Right lobe of liver (tissue), 6 donors: ENCODE measurements around the gene ZCRB1. TPM values are rescaled to one million over a fixed set of nuclear protein-coding genes. Genes with fewer than 3 reads are reported as not detected.
"Not testable (repeated sequence)": the region's sequence is repeated elsewhere in the genome, so short reads cannot be mapped to it uniquely, and the experiment has no call there.

ENCODE experiments used
- ATAC-seq, 4 donors: fragments of 200-7000 bp; cut with Tn5 transposase; one replicate each; pipeline ENCODE4 v1.9.1; 2020; ENCODE audit warnings: mild to moderate bottlenecking in 4 of 4, moderate library complexity in 4 of 4
- DNase-seq, 3 donors: peaks; one replicate each; pipeline ENCODE4 v3.0.0-alpha.2; 2020
- H3K27ac ChIP-seq, 3 donors: fragments of 200-600 bp; one replicate each; pipeline ENCODE4 v1.8.0; 2022
- H3K27me3 ChIP-seq, 2 donors: fragments of 200-600 bp; one replicate each; pipeline ENCODE4 v1.8.0; 2022
- H3K36me3 ChIP-seq, 4 donors: fragments of 200-600 bp; sonication (generic) in 1 of 4; one replicate each; pipeline versions ENCODE4 v1.5.1 to v1.8.0; 2017 to 2022; ENCODE audit warnings: control low read depth in 1 of 4
- H3K4me1 ChIP-seq, 4 donors: fragments of 200-600 bp; sonication (generic) in 1 of 4; one replicate each; pipeline versions ENCODE4 v1.5.1 to v1.8.0; 2017 to 2022; ENCODE audit warnings: control low read depth in 1 of 4
- H3K4me3 ChIP-seq, 3 donors: fragments of 200-600 bp; one replicate each; pipeline ENCODE4 v1.8.0; 2022
- H3K9me3 ChIP-seq, 4 donors: fragments of 200-600 bp; sonication (generic) in 1 of 4; one replicate each; pipeline versions ENCODE4 v1.5.1 to v1.8.0; 2017 to 2022; ENCODE audit warnings: control low read depth in 1 of 4
- POLR2A ChIP-seq: fragments of 450-650 bp; IDR thresholded peaks from one replicate; pipeline ENCODE4 v1.6.1; 2017; ENCODE audit warnings: antibody characterized with exemption, mild to moderate bottlenecking
- WGBS: methylation state at CpG from one replicate; pipeline ENCODE4 v1.1.6; 2018; ENCODE audit warnings: low coverage, low lambda C conversion rate; ENCODE audit not compliant: insufficient coverage; ENCODE audit errors: missing lambda C conversion rate; 5-methylcytosine and 5-hydroxymethylcytosine counted together
- intact Hi-C, 2 donors: fragments of 100-400 bp; cut with DNase I; formaldehyde crosslinking; loops; one replicate each; pipeline versions ENCODE4 v1.11.2 to v1.14.1; 2022
- total RNA-seq, 6 experiments: library from RNA; depleted of rRNA in 2 of 6; stranded (reverse); fragments of >200 nt in 2 of 6; fragmentation: NEBNext Ultra II Directional in 3 of 6; extraction: Animal tissue kit (Norgen Biotek cat#: 25700) in 3 of 6; gene quantifications; one replicate each; pipeline versions ENCODE4 v1.1.0 to v1.2.4, GENCODE V29; 2016 to 2023
- TF ChIP-seq, protein P1 (sequence below), 4 donors: fragments of 200-600 bp in 3 of 4; fragments of 450-650 bp in 1 of 4; IDR thresholded peaks; one replicate each; pipeline versions ENCODE4 v1.5.1 to v1.8.0; 2016 to 2022; ENCODE audit warnings: antibody characterized with exemption in 4 of 4, mild to moderate bottlenecking in 2 of 4
- donor health status: DM: no; HTN: yes; CAD: no.
- donor health status: DM: no; HTN: no; CAD: no.
- donor health status: DM: no; HTN: no; CAD: no.
- donor health status: DM: no; HTN: yes; CAD: no.
- donor health status: DM: no; HTN: yes; CAD: no.

The ZCRB1 gene
- total RNA-seq, 6 experiments from 2014 or later = 22.9 to 35.3 (median 23.5) TPM

DNA sequence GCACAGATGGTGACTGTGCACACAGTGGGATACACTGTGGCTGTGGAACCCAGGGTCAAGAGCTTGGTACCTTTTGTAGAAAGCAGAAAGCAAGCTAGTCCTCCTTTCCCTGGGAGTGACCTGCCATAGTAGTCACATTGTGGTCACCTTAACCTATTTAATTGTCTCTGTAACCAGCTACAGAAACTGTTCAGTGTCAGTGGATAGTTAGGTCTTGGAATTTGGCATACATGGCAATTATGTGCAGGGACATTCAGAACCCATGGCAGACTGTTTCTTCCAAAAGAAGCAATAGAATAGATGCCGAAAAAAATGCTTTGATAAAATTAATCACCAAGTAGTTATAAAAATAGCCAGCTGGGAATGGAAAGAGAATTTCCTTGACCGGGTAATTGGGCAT lies 30.4 kb upstream of the ZCRB1 start:
- Histone ChIP-seq H3K36me3 (no peaks in the 10 kb centered on the region), H3K9me3 (no peaks in the 10 kb centered on the region), H3K4me3 (no peak overlapping the region), H3K27ac (no peak overlapping the region), H3K27me3 (no peaks in the 10 kb centered on the region), H3K4me1 (no peaks in the 10 kb centered on the region)
- intact Hi-C loops = no loop called here
- ATAC-seq (no peak), DNase-seq (no peak)
- WGBS = 94% methylated on average over 2 of the region's 2 CpGs
- TF ChIP-seq, protein P1, sequence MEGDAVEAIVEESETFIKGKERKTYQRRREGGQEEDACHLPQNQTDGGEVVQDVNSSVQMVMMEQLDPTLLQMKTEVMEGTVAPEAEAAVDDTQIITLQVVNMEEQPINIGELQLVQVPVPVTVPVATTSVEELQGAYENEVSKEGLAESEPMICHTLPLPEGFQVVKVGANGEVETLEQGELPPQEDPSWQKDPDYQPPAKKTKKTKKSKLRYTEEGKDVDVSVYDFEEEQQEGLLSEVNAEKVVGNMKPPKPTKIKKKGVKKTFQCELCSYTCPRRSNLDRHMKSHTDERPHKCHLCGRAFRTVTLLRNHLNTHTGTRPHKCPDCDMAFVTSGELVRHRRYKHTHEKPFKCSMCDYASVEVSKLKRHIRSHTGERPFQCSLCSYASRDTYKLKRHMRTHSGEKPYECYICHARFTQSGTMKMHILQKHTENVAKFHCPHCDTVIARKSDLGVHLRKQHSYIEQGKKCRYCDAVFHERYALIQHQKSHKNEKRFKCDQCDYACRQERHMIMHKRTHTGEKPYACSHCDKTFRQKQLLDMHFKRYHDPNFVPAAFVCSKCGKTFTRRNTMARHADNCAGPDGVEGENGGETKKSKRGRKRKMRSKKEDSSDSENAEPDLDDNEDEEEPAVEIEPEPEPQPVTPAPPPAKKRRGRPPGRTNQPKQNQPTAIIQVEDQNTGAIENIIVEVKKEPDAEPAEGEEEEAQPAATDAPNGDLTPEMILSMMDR (IDR thresholded peaks at IDR 0.05) = no peak

GRCh38 chr12:42350021-42350407 lies 24.1 kb upstream of the ZCRB1 start:
- H3K4me1 ChIP-seq, H3K27ac ChIP-seq, H3K4me3 ChIP-seq, H3K9me3 ChIP-seq, H3K36me3 ChIP-seq, ATAC-seq, H3K27me3 ChIP-seq, intact Hi-C loops: not testable (repeated sequence)
- peak in 1 of 3 donors; percentile 53 for DNase-seq
- WGBS = no CpG with 5 or more reads among the region's 34 CpGs

GRCh38 chr12:42349119-42350020 lies 23.5 kb upstream of the ZCRB1 start:
- intact Hi-C loops = not testable (repeated sequence)

GRCh38 chr12:42346403-42347002 lies 20.6 kb upstream of the ZCRB1 start:
- Histone ChIP-seq H3K9me3 (no peaks in the 10 kb centered on the region), H3K27ac (no peak overlapping the region), H3K27me3 (no peaks in the 10 kb centered on the region), H3K36me3 (no peaks in the 10 kb centered on the region), H3K4me1 (no peaks in the 10 kb centered on the region), H3K4me3 (no peak overlapping the region)
- intact Hi-C loops = no loop called here
- no peak for TF ChIP-seq POLR2A
- TF ChIP-seq, protein P1 (IDR thresholded peaks at IDR 0.05) = no peak
- no peak for DNase-seq
- WGBS = 100% methylated on average over 1 of the region's 1 CpG
- no peak for ATAC-seq

More at GRCh38 chr12:42349119-42350020, 23.5 kb upstream of the ZCRB1 start:
- H3K36me3 ChIP-seq, H3K27me3 ChIP-seq, H3K4me3 ChIP-seq, H3K9me3 ChIP-seq, H3K4me1 ChIP-seq, H3K27ac ChIP-seq, ATAC-seq: not testable (repeated sequence)
- 90% methylated on average over 6 of the region's 16 CpGs for WGBS
- DNase-seq = peak in 1 of 3 donors; percentile 33

DNA sequence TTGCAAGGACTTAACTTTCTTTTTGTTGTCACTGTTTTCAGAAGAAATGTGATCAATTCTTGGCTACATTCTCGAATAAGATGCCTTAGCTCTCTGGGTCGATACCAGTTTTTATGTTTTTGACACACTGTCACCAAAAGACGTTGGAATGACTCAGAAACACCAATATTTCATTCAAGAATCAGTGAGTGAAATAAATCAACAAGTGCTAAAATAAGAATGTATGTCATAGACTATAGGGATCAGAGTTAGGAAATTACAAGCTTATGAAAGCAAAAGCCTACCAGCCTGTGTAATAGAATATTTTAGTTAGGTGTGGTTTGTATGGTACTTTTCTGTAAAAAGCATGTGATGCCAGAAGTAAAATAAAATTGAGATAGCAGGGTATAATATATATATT lies 17.8 kb upstream of the ZCRB1 start:
- WGBS = 67% methylated on average over 3 of the region's 3 CpGs
- Histone ChIP-seq H3K9me3 (no peaks in the 10 kb centered on the region), H3K4me3 (no peak overlapping the region), H3K4me1 (no peaks in the 10 kb centered on the region), H3K36me3 (no peaks in the 10 kb centered on the region), H3K27me3 (no peaks in the 10 kb centered on the region), H3K27ac (no peak overlapping the region)
- TF ChIP-seq POLR2A = no peak
- TF ChIP-seq, protein P1 (IDR thresholded peaks at IDR 0.05) = no peak
- DNase-seq (no peak), ATAC-seq (no peak)
- intact Hi-C loops = no loop called here
